GM12891 (cell line): ENCODE measurements around the gene POP7.

ENCODE experiments used
- POLR2A ChIP-seq: IDR thresholded peaks from 2 replicates; pipeline ENCODE4 v1.6.1; 2011; ENCODE audit warnings: low read depth, low read length, control low read depth
- POLR2AphosphoS5 ChIP-seq: IDR thresholded peaks from 2 replicates; pipeline ENCODE4 v1.6.1; 2011; ENCODE audit warnings: low read depth, low read length, control low read depth
- SPI1 ChIP-seq: IDR thresholded peaks from 2 replicates; pipeline ENCODE4 v1.6.1; 2011; ENCODE audit warnings: low read depth, low read length, control low read depth
- TAF1 ChIP-seq: IDR thresholded peaks from 2 replicates; pipeline ENCODE4 v1.6.1; 2011; ENCODE audit warnings: low read depth, low read length, control low read depth

GRCh38 chr7:100720671-100721504 lies 15.0 kb downstream of the POP7 start:
- no peak for TF ChIP-seq TAF1
- TF ChIP-seq POLR2AphosphoS5: no peak
- TF ChIP-seq POLR2A: no peak
- no peak for TF ChIP-seq SPI1
